HG03565 (cell line): ENCODE data around the gene NUDT16L1.
A peak's percentile ranks its signal among the peaks of the same experiment; 100 is the strongest.

ENCODE experiments used
- ATAC-seq: cut with Tn5 transposase; IDR thresholded peaks from one replicate; pipeline ENCODE4 v1.9.1; 2021; ENCODE audit warnings: mild to moderate bottlenecking, moderate library complexity; ENCODE audit not compliant: unreplicated experiment

Gene NUDT16L1

DNA sequence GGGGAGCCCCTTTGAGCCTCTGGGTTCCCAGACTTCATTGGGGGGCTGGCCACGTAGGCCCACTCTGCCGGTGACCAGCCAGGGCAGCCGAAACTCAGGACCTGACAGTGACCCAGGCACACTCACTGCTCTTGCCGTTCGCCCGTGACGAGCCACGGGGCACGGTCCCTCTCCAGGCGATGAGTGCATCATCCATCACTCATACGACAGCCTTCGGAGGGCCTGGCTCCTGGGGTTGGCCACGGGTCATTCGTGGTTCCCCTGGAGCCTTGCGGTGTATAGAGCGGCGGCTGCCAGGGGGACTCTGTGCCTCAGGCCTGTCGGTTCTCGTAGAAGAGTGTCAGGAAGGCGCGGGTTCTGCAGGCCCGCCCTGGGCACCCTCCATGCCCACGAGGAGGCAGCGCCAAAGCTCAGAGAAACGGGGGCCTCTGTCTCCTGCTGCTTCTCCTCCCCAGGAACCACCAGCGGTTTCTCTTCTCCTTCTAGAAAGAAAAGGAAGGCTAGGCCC lies 11.2 kb upstream of the NUDT16L1 start:
- no peak for ATAC-seq

GRCh38 chr16:4682616-4683254 lies 10.6 kb upstream of the NUDT16L1 start:
- no peak for ATAC-seq

DNA sequence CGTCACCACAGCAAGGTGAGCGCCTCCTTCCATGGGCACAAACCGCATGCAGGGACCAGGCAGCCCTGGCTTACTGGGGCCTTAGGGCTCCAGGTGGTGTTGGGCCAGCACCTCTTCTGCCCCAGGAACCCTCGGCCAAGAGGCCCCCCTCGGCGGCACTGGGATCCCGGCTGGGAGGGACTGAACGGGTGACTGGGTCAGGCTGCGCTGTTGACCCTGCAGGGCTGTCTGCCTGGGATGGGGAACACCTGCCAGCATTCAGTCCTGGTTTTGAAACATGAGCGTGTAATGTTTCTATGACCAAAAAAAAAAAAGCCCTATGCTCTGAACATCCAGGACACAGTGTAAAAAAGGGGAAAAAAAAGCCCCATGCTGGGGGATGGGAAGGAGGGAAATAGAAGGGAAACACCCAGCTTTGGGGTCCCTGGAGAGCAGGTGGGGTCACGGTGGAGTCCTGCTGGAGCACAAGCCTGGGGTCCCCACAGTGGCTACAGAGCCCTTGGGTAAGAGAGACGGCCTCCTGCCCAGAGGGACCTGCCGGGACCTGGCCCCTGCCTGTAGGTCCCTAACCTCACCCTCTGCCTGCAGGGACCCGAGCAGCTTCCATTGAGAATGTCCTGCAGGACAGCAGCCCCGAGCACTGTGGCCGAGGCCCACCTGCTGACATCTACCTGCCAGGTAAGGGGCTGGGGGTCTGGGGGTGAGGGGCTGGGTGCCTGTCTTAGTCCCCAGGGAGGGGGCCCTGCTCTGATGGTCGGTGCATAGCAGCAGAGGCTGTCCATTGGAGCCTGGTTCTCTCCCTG lies 9.9 kb upstream of the NUDT16L1 start:
- ATAC-seq: no peak

GRCh38 chr16:4684058-4684715 lies 9.2 kb upstream of the NUDT16L1 start:
- no peak for ATAC-seq

DNA sequence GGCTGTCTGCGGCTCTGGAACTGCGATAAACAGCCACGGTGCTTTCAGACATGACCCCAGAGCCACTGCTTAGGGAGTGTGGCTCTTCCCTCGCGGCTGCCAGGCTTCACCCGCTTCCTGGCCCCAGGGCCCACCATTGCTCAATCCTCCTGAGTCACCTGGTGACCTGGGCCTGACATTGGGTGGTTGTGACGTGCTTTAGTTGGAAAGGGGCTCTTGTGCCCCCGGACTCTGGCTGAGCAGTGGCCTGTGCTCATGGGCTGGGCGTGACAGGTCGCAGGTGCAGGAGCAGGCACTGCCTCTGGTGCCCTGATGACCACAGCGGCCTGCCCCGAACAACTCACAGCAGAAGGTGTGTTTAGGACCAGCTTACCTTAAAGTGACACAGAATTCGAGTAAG lies 8.6 kb upstream of the NUDT16L1 start:
- no peak for ATAC-seq

- ATAC-seq: no peak
Observed at GRCh38 chr16:4685292-4685691, 8.1 kb upstream of the NUDT16L1 start.

GRCh38 chr16:4685776-4686496 lies 7.4 kb upstream of the NUDT16L1 start:
- no peak for ATAC-seq

GRCh38 chr16:4686497-4687210 lies 6.7 kb upstream of the NUDT16L1 start:
- ATAC-seq: no peak

GRCh38 chr16:4687416-4687815 lies 5.9 kb upstream of the NUDT16L1 start:
- ATAC-seq: no peak

DNA sequence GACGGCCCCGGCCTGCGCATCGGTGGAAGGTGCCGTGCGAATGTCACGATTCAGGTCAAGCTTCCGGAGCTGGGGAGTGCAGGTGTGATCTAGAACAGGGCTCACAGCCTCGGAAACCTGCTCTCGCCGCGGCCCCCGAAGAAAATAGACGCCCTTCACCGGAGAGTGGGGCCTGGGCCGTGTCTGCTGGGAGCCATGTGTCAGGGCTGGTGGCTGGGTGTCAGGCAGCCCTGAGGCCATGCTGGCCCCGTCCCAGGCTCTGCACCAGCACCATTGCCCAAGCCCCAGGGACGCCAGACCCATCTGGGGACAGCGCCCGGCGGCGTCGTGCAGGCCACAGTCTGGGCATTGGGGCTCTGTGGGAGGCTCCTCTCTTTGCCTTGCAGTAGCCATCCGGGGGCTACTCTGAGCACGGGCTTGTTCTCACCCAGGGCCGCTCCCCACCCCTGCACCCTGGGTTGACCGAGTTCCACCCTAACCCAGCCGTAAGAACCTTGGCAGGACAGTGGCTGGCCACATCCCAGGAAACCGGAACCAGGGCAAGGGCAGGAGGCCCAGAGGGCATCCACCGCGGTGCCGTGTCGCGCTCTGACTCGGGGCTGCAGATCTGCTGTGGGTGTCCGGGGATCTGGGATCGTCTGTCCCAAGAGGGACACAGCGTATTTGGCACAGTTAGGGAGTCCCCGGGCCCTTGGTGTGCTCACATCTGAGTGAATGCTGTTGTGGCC lies 5.3 kb upstream of the NUDT16L1 start:
- no peak for ATAC-seq

DNA sequence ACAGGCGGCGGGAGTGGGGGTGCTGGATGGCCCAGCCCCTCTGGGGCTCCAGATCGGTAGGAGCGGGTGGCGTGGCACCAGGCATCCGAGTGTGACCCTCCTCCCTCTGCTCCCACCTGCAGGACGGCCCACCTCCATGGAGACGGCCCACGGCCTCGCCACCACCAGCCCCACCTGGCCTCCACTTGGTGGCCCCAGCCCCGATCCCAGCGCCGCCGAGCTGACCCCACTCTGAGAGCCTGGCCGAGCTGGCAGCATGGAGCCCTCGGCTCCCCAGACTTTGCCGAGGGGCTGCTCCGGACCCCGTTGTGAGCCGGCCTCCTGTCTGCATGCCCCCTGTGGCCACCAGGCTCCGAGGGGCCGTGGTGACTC lies 4.7 kb upstream of the NUDT16L1 start:
- no peak for ATAC-seq

DNA sequence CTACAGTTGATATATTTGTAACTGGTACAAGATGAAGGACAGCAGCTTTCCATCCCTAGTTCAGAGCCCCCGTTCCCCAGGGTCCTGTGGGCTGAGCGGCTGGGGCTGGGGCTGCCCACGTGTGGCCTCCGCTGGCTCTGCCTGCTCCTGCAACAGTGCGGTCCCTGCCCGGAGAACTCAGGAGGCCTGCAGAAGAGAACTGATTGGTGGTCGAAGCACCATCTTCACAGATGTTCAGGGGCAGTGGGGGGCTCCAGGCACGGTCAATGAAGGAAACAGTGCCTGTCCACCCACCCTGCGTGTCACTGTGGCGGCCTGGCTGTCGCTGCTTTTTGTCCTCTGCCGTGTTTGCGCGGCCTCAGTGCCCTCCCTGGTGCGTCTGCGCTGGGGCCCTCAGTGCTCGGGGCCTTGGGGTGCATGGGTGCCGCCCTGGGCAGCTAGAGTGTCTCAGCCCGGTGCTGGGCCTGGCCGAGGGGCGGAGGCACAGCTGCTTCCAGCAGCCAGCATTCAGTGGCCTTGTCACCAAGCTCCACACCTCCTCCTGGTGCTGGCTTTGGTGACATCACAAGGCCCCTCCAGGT lies 4.2 kb upstream of the NUDT16L1 start:
- ATAC-seq: no peak

GRCh38 chr16:4689864-4690704 lies 3.3 kb upstream of the NUDT16L1 start:
- no peak for ATAC-seq

- ATAC-seq: no peak
Observed at GRCh38 chr16:4690946-4691665, 2.3 kb upstream of the NUDT16L1 start.

- ATAC-seq: no peak
Observed at GRCh38 chr16:4691666-4692412, 1.5 kb upstream of the NUDT16L1 start.

DNA sequence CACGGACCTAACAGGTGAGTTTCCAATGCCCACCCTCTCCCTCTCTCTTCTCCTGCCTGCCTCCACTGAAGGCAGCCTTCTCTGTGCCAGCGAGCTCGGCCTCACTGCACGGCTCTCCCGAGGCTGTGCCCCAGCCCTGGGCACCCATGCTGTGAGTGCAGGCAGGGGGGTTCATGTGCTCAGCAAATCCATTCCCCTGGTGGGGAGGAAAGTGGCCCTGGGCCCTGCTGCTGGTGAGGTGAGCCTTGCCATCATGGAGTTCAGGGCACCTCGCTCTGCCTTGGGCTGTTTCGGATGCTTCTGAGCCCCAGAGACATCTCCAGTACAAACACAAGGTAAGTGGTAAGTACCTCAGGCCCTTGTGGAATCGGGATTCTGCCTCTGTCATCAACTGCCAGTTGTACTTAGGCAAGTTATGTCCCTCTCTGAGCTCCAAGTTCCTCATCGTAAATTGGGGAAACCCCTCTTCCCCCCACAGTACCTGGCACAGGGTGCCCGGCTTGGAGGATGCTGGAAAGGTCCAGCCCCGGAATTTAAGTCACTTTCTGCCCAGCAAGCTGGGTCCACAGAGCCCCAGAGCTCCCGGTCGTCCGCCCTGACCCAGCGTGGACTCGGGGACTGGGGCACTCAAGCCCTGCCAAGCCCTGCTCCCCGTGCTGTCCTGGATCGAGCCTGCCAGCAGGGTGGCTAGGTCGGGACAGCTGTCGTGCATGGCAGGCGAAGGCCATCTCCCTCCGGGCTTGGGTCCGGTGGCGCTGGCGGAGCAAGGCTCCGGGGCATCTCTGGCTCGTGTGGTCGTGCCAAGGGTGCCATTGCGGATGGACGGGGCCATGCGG lies 684 bp upstream of the NUDT16L1 start:
- ATAC-seq: peak; percentile 1
